Esophagus muscularis mucosa (tissue), 4 donors: ENCODE data around the gene ADAMTS3.

Source experiments
- CTCF ChIP-seq, 3 experiments: fragments of 200-600 bp in 2 of 3; fragments of 450-650 bp in 1 of 3; sonication (generic) in 2 of 3; IDR thresholded peaks; one replicate each; pipeline ENCODE4 v1.5.1; 2017 to 2019; ENCODE audit warnings: antibody characterized with exemption in 3 of 3, mild to moderate bottlenecking in 2 of 3, moderate library complexity in 1 of 3
- EP300 ChIP-seq: sonication (generic); formaldehyde crosslinking; IDR thresholded peaks from one replicate; pipeline ENCODE4 v1.6.1; 2017; ENCODE audit warnings: antibody characterized with exemption
- POLR2A ChIP-seq: fragments of 450-650 bp; IDR thresholded peaks from one replicate; pipeline ENCODE4 v1.6.1; 2017; ENCODE audit warnings: antibody characterized with exemption, moderate library complexity, mild to moderate bottlenecking, low read depth
- POLR2AphosphoS5 ChIP-seq, 2 donors: sonication (generic); formaldehyde crosslinking; IDR thresholded peaks; one replicate each; pipeline ENCODE4 v1.6.1; 2017; ENCODE audit warnings: antibody characterized with exemption in 2 of 2

GRCh38 chr4:72390409-72390808, 178.6 kb downstream of the ADAMTS3 start:
- TF ChIP-seq CTCF (IDR thresholded peaks at IDR 0.05) (no peak), EP300 (no peak), POLR2A (no peak), POLR2AphosphoS5 (IDR thresholded peaks at IDR 0.05) (no peak)
